A673 (cell line): ENCODE data around the gene KDM4B. TPM values are rescaled to one million over a fixed set of nuclear protein-coding genes. Genes with fewer than 3 reads are reported as not detected.

Experiments used
- BruUV-seq: library from RNA; stranded (reverse); fragments of 400-500 nt; replicated peaks from 2 replicates; lab custom pipeline; 2021; lab: Mats Ljungman, UMichigan
- CTCF ChIA-PET: fragments of 300-600 bp; sonication (Branson Sonifier 250); formaldehyde crosslinking; loops from one replicate; lab custom pipeline; 2022; ENCODE audit warnings: antibody characterized with exemption; lab: Charles Lee
- POLR2A ChIA-PET: fragments of 300-600 bp; sonication (Branson Sonifier 250); formaldehyde crosslinking; loops from one replicate; lab custom pipeline; 2022; ENCODE audit warnings: antibody characterized with exemption; ENCODE audit not compliant: low non-redundant PET; lab: Charles Lee
- DNase-seq: peaks from one replicate; pipeline ENCODE4 v3.0.0-alpha.2; 2015; ENCODE audit warnings: low spot score
- H3K27ac ChIP-seq: fragments of 200-600 bp; sonication (generic); 2 replicates; pipeline ENCODE4 v1.5.1; 2016; ENCODE audit warnings: mixed run types, low read depth, mild to moderate bottlenecking, mixed read lengths, antibody characterized with exemption, low read length; ENCODE audit not compliant: poor library complexity, severe bottlenecking
- H3K27me3 ChIP-seq: fragments of 200-600 bp; sonication (generic); replicated peaks from 2 replicates; pipeline ENCODE4 v1.6.1; 2017; ENCODE audit warnings: mixed run types, low read depth, mild to moderate bottlenecking, mixed read lengths, antibody characterized with exemption, low read length; ENCODE audit not compliant: insufficient read depth, poor library complexity
- H3K36me3 ChIP-seq: fragments of 200-600 bp; sonication (generic); 2 replicates; pipeline ENCODE4 v1.6.1; 2016; ENCODE audit warnings: mixed run types, mild to moderate bottlenecking, mixed read lengths, antibody characterized with exemption, low read length; ENCODE audit not compliant: insufficient read depth, poor library complexity, severe bottlenecking
- H3K4me1 ChIP-seq: fragments of 200-600 bp; sonication (generic); 2 replicates; pipeline ENCODE4 v1.6.1; 2017; ENCODE audit warnings: mixed run types, mild to moderate bottlenecking, mixed read lengths, antibody characterized with exemption, low read length; ENCODE audit not compliant: insufficient read depth, poor library complexity, severe bottlenecking
- H3K4me3 ChIP-seq: fragments of 200-600 bp; sonication (generic); 2 replicates; pipeline ENCODE4 v1.5.1; 2016; ENCODE audit warnings: low read depth, mixed run types, mild to moderate bottlenecking, mixed read lengths, low read length; ENCODE audit not compliant: poor library complexity, severe bottlenecking
- H3K9me3 ChIP-seq: fragments of 200-600 bp; sonication (generic); 2 replicates; pipeline ENCODE4 v1.6.1; 2016; ENCODE audit warnings: mixed run types, low read depth, mild to moderate bottlenecking, mixed read lengths, antibody characterized with exemption, low read length; ENCODE audit not compliant: poor library complexity, severe bottlenecking
- EZH2 ChIP-seq: fragments of 200-600 bp; sonication (generic); IDR thresholded peaks from 2 replicates; pipeline ENCODE4 v1.6.1; 2017; ENCODE audit warnings: borderline replicate concordance, low read depth, mild to moderate bottlenecking, mixed read lengths, antibody characterized with exemption, low read length; ENCODE audit not compliant: poor library complexity, severe bottlenecking
- intact Hi-C: fragments of 100-400 bp; cut with micrococcal nuclease; formaldehyde crosslinking; loops from one replicate; pipeline ENCODE4 v1.10.0; 2022; ENCODE audit not compliant: unreplicated experiment
- total RNA-seq: library from RNA; stranded (reverse); gene quantifications from 2 replicates; pipeline ENCODE4 v1.2.3, GENCODE V29; 2021
- TF ChIP-seq, protein P1 (sequence below): fragments of 300-800, 200-600 bp; sonication (generic); conservative IDR thresholded peaks from 2 replicates; pipeline ENCODE4 v1.5.1; 2017; ENCODE audit warnings: low read depth, mild to moderate bottlenecking, antibody characterized with exemption, low read length, moderate library complexity, mixed read lengths

KDM4B gene
- total RNA-seq, 1 experiment from 2014 or later = 30.0 TPM

- H3K9me3 ChIP-seq = no peaks in the 10 kb centered on the region
- intact Hi-C loops = loop anchor here (5.0 kb wide), 1 partner anchor 89 kb away; no protein-coding TSS in a partner anchor
- no peaks in the 10 kb centered on the region for H3K27me3 ChIP-seq
- H3K4me1 ChIP-seq = peaks cover 15% of the 10 kb centered on the region
- POLR2A ChIA-PET = no interaction called here
- CTCF ChIA-PET = interaction anchor here (0.6 kb wide), 1 partner anchor 10 kb away, joined by 17 read pairs; no protein-coding TSS in a partner anchor
- no TSS peak for BruUV-seq
- no peak overlapping the region for H3K4me3 ChIP-seq
- peaks cover 25% of the 10 kb centered on the region for H3K36me3 ChIP-seq
- no peak for DNase-seq
- H3K27ac ChIP-seq = peak overlapping the region; percentile 23
- no peak for TF ChIP-seq EZH2
- TF ChIP-seq, protein P1, sequence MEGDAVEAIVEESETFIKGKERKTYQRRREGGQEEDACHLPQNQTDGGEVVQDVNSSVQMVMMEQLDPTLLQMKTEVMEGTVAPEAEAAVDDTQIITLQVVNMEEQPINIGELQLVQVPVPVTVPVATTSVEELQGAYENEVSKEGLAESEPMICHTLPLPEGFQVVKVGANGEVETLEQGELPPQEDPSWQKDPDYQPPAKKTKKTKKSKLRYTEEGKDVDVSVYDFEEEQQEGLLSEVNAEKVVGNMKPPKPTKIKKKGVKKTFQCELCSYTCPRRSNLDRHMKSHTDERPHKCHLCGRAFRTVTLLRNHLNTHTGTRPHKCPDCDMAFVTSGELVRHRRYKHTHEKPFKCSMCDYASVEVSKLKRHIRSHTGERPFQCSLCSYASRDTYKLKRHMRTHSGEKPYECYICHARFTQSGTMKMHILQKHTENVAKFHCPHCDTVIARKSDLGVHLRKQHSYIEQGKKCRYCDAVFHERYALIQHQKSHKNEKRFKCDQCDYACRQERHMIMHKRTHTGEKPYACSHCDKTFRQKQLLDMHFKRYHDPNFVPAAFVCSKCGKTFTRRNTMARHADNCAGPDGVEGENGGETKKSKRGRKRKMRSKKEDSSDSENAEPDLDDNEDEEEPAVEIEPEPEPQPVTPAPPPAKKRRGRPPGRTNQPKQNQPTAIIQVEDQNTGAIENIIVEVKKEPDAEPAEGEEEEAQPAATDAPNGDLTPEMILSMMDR = no peak
Measured at GRCh38 chr19:5136073-5136855, 167.4 kb downstream of the KDM4B start.

DNA sequence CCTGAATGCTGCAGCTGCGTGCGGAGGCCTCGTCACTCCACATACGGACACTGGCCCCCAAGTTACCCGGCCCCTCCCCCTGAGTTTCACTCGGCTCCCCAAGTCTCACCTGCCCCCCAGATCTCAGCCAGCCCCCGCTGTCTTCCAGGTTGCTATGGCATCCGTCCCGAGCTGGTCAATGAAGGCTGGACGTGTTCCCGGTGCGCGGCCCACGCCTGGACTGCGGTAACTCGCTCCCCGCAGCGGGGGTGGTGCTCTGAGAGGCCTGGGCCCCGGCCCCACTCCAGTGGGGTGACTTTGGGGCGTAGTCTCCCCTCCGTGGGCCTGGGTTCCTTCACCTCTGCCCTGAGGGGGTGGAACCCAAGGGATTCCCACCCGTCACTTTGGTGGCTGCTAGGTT lies 168.2 kb downstream of the KDM4B start:
- BruUV-seq = no TSS peak
- intact Hi-C loops = loop anchor here (5.0 kb wide), 1 partner anchor 90 kb away; no protein-coding TSS in a partner anchor
- TF ChIP-seq, protein P1 = no peak
- no peak for TF ChIP-seq EZH2
- POLR2A ChIA-PET = no interaction called here
- Histone ChIP-seq H3K4me3 (no peak overlapping the region), H3K4me1 (peaks cover 9% of the 10 kb centered on the region), H3K27me3 (no peaks in the 10 kb centered on the region), H3K9me3 (no peaks in the 10 kb centered on the region), H3K36me3 (peaks cover 25% of the 10 kb centered on the region), H3K27ac (peak overlapping the region; percentile 10)
- no peak for DNase-seq
- CTCF ChIA-PET = no interaction called here

DNA sequence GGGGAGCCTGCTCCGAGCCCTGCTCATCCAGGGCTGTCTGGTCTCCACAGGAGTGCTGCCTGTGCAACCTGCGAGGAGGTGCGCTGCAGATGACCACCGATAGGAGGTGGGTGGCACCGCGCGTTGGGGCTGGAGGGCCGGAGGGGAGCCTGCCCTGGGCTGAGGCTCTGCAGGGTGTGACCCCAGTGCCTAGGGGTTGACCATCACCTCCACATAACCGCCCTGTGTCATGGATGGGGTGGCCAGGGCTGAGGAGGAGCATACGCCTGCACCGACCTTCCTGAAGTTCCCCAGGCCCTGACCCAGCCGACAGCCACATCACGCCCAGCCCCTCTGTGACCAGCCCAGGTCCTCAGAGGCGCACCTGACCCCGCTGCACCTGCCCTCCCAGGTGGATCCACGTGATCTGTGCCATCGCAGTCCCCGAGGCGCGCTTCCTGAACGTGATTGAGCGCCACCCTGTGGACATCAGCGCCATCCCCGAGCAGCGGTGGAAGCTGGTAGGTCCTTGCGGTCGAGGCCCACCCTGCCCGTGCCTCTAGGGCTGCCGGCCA lies 168.7 kb downstream of the KDM4B start:
- no TSS peak for BruUV-seq
- no peak for DNase-seq
- POLR2A ChIA-PET = no interaction called here

More for the DNA sequence above, 168.7 kb downstream of the KDM4B start:
- Histone ChIP-seq H3K27ac (no peak overlapping the region), H3K4me1 (peaks cover 7% of the 10 kb centered on the region), H3K4me3 (no peak overlapping the region), H3K9me3 (no peaks in the 10 kb centered on the region), H3K27me3 (no peaks in the 10 kb centered on the region), H3K36me3 (peaks cover 22% of the 10 kb centered on the region)
- intact Hi-C loops = loop anchor here (5.0 kb wide), 1 partner anchor 90 kb away; no protein-coding TSS in a partner anchor
- TF ChIP-seq EZH2 = no peak
- TF ChIP-seq, protein P1 = peak; percentile 66
- CTCF ChIA-PET = interaction anchor here (2.0 kb wide), 1 partner anchor 89 kb away, joined by 10 read pairs; no protein-coding TSS in a partner anchor
